Subcutaneous abdominal adipose tissue (tissue), 5 donors: ENCODE measurements around the gene PAM.

Source experiments
- H3K27ac ChIP-seq: one replicate; pipeline ENCODE4 v1.7.0; 2013; ENCODE audit warnings: low read depth, mild to moderate bottlenecking, inconsistent platforms, low read length, moderate library complexity
- H3K27me3 ChIP-seq, 5 donors: one replicate each; pipeline ENCODE4 v1.7.0; 2013; ENCODE audit warnings: low read length in 5 of 5, inconsistent platforms in 1 of 5; ENCODE audit not compliant: control insufficient read depth in 5 of 5, insufficient read depth in 4 of 5
- H3K36me3 ChIP-seq, 5 donors: one replicate each; pipeline ENCODE4 v1.7.0; 2013; ENCODE audit warnings: low read length in 5 of 5; ENCODE audit not compliant: control insufficient read depth in 5 of 5, insufficient read depth in 5 of 5
- H3K4me1 ChIP-seq, 5 donors: one replicate each; pipeline ENCODE4 v1.7.0; 2013; ENCODE audit warnings: low read length in 5 of 5, mild to moderate bottlenecking in 3 of 5, moderate library complexity in 1 of 5; ENCODE audit not compliant: control insufficient read depth in 5 of 5, insufficient read depth in 5 of 5
- H3K4me3 ChIP-seq, 5 donors: one replicate each; pipeline ENCODE4 v1.7.0; 2013; ENCODE audit warnings: low read length in 5 of 5, low read depth in 1 of 5
- H3K9ac ChIP-seq, 5 donors: one replicate each; pipeline ENCODE4 v1.7.0; 2013; ENCODE audit warnings: low read length in 5 of 5, mild to moderate bottlenecking in 4 of 5, moderate library complexity in 3 of 5
- H3K9me3 ChIP-seq, 5 donors: one replicate each; pipeline ENCODE4 v1.7.0; 2013; ENCODE audit warnings: low read length in 5 of 5; ENCODE audit not compliant: control insufficient read depth in 5 of 5
- donor health status: healthy.
- donor health status: healthy.
- donor health status: healthy.
- donor health status: healthy.
- donor health status: healthy.

PAM gene

DNA sequence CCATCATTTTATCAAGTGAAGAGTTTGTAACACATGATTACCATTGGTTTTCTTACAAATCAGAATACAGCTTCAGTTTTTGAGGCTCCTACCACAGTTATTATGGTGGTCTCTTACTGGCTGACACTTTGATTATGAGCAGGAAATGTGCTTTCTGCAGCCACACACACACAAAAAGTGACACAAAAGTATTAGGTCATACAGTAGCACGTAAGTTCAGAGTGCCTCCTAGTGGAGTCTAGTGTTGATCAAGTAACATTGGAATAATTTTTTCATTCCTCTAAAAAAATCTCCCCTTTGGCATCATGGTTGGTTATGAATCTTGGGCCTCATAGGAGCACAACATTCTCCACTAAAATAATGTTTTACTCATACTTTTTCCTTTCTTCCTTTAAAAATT is 37.6 kb downstream of the PAM start:
- Histone ChIP-seq H3K9me3 (no peaks in the 10 kb centered on the region), H3K9ac (no peak overlapping the region), H3K36me3 (no peaks in the 10 kb centered on the region), H3K27me3 (no peaks in the 10 kb centered on the region), H3K27ac (no peak overlapping the region), H3K4me1 (peaks cover 0 to 5% (median 0%) of the 10 kb centered on the region in 5 donors), H3K4me3 (no peak overlapping the region)

DNA sequence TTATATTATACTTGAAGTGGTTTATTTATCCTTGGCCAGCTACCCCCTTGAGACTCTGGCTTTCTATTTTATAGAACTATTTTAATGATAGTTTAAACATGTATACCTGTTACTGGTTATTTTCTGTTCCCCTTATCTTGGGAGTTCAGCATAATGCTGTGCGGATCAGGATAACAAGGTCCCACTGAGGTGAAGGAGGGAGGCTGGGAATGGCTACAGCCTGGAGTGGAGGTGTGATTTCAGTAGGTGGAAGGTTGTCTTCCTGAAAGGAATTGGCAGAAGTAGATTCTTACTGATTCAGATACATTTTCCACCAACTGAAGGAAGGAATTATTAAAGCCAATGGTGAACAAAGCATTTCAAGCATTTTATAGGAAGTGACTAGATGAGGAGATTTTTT is 38.9 kb downstream of the PAM start:
- Histone ChIP-seq H3K27me3 (no peaks in the 10 kb centered on the region), H3K4me1 (peaks cover 0 to 5% (median 2%) of the 10 kb centered on the region in 5 donors), H3K36me3 (no peaks in the 10 kb centered on the region), H3K4me3 (no peak overlapping the region), H3K9ac (no peak overlapping the region), H3K9me3 (no peaks in the 10 kb centered on the region), H3K27ac (no peak overlapping the region)

GRCh38 chr5:102794677-102795331 is 39.7 kb downstream of the PAM start:
- peaks cover 0 to 7% (median 3%) of the 10 kb centered on the region in 5 donors for H3K4me1 ChIP-seq
- no peaks in the 10 kb centered on the region for H3K9me3 ChIP-seq
- no peak overlapping the region for H3K27ac ChIP-seq
- H3K9ac ChIP-seq: no peak overlapping the region
- no peaks in the 10 kb centered on the region for H3K36me3 ChIP-seq
- no peaks in the 10 kb centered on the region for H3K27me3 ChIP-seq
- H3K4me3 ChIP-seq: no peak overlapping the region

DNA sequence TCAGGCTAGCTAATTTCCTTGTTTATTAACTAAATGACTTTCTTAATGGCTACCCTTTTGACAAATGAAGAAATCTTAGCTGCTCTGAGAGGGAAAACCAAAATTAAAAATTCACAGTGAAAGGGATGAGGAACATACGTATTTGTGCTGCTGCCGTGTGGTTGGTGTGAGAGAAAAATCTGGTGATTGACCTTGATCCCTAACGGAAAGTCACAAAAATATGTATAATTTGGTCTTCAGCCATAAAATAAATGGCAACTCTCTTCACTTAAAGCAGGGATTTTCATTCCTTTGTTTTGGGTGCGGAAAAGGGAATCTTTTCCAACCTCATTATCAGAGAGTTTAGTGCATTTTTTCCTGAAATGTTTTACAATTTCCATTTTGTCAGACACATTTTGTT is 40.4 kb downstream of the PAM start:
- peaks cover 0 to 7% (median 3%) of the 10 kb centered on the region in 5 donors for H3K4me1 ChIP-seq
- H3K36me3 ChIP-seq: no peaks in the 10 kb centered on the region
- no peaks in the 10 kb centered on the region for H3K27me3 ChIP-seq
- no peak overlapping the region for H3K27ac ChIP-seq
- H3K9ac ChIP-seq: no peak overlapping the region
- no peaks in the 10 kb centered on the region for H3K9me3 ChIP-seq
- H3K4me3 ChIP-seq: no peak overlapping the region

DNA sequence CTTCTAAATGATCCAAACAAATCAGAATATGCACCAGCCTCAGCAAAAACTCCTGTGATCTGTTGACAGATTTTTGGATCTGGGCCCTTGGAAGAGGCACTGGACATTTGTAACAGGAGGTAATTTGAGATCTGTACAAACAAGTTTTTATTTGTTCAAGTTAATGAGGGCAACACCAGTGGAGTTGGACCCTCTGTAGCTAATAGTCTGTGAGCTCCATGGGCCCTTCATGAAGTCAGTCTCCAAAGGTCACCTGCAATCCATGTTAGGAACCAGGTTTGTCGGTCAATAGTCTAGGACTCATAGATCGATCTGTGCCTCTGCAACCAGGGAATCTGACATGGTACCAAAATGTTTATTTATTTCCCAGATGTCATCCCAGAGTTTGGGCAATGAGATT is 40.9 kb downstream of the PAM start:
- Histone ChIP-seq H3K36me3 (no peaks in the 10 kb centered on the region), H3K9me3 (no peaks in the 10 kb centered on the region), H3K4me3 (no peak overlapping the region), H3K27me3 (no peaks in the 10 kb centered on the region), H3K4me1 (peaks cover 0 to 7% (median 5%) of the 10 kb centered on the region in 5 donors), H3K27ac (no peak overlapping the region), H3K9ac (no peak overlapping the region)

DNA sequence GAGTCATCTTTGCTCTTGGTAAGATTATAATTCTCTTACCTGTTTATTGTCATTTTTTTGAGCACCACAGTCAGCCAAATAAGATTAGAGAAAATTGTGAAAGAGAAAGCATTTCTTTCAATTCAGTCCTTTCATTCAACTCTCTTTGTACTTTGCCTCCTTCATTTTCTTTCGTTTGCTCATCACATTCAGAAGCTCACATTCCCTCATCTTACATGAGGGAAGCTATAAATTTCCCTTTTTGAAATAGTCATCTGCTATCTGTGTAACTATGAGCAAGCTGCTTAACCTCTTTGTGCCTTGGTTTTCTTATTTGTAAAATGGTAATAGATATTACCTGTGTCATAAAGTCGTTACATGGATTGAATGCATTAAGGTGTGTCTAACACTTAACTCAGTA is 41.4 kb downstream of the PAM start:
- Histone ChIP-seq H3K4me1 (peaks cover 0 to 7% (median 5%) of the 10 kb centered on the region in 5 donors), H3K27me3 (no peaks in the 10 kb centered on the region), H3K9ac (no peak overlapping the region), H3K27ac (no peak overlapping the region), H3K4me3 (no peak overlapping the region), H3K9me3 (no peaks in the 10 kb centered on the region), H3K36me3 (no peaks in the 10 kb centered on the region)

DNA sequence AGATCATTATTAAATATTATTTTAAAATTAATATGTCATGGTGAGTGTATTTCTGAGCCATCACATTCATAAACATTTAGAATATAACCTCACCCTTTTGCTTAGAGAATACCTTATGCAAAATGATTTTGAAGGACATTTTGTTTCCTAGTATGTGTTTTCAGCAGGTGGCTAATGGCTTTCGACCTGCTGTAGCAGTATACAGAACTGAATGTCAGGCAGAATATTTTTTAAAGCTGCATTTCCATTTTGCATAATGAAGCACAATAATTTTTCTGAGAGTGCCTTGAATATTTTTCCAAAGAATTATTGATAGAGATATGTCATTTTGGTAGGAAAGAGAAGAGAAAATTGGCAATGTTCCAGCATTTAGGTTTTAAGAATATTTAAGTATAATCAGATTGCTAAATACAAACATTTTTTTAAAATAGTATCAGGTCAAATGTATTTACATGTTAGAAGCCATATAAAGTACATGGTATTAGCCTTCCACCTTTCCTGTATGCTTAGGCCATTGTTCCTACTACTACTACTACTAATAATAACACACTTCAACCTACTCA is 42.3 kb downstream of the PAM start:
- Histone ChIP-seq H3K9me3 (no peaks in the 10 kb centered on the region), H3K4me3 (no peak overlapping the region), H3K4me1 (peaks cover 0 to 7% (median 5%) of the 10 kb centered on the region in 5 donors), H3K36me3 (no peaks in the 10 kb centered on the region), H3K9ac (no peak overlapping the region), H3K27ac (no peak overlapping the region), H3K27me3 (no peaks in the 10 kb centered on the region)

DNA sequence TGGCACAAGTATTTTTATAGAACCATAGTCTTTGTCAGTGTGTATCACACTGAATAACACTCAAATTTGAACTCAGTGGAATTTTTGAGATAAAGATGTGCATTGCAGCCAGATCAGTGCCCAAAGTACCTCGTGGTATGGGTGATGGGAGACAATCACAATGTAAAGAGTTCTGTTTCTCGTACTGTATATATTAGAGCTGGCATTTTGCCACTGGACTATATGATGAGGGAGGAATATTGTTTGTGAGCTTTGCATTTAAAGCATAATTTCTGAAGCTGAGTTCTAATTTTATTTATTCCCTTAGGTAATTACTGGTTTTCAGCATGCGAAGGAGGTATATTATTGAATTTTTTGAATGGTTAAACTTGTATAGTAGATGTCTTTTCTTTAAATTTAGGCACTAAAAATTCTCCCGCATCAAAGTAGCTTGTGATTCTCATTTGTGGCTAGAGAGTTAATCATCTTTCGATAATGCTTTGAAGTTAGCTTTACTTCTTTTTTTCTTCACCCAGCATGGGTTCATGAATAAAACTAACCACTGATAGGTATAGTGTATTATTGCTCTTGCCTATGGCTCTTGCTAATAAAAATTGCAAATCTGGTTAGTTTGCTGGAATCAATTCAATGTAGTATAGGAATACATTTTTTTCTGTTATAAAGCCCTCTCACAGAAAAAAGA is 43.1 kb downstream of the PAM start:
- no peaks in the 10 kb centered on the region for H3K9me3 ChIP-seq
- H3K9ac ChIP-seq: no peak overlapping the region
- no peak overlapping the region for H3K27ac ChIP-seq
- H3K27me3 ChIP-seq: no peaks in the 10 kb centered on the region
- no peaks in the 10 kb centered on the region for H3K36me3 ChIP-seq
- no peak overlapping the region for H3K4me3 ChIP-seq
- H3K4me1 ChIP-seq: peaks cover 0 to 7% (median 2%) of the 10 kb centered on the region in 5 donors

DNA sequence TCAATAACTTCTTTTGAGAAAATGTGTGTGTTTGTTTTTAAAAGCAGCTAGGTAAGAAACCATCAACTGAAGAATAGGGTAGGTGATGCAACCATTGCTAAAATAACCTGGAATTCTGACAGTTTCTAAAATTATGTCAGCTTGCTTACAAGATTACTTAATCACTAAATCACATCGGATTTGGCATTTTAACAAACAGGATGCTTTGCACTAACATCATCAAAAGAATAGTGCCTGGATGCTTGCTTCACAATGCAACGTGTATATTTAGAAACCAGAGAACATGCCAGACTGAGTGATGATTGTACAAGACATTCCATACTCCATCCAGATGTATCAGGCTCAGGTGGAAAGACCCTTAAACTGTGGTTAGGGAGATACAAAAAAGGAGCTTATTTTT is 43.9 kb downstream of the PAM start:
- no peaks in the 10 kb centered on the region for H3K9me3 ChIP-seq
- H3K27ac ChIP-seq: no peak overlapping the region
- no peak overlapping the region for H3K4me3 ChIP-seq
- H3K27me3 ChIP-seq: no peaks in the 10 kb centered on the region
- no peaks in the 10 kb centered on the region for H3K36me3 ChIP-seq
- peaks cover 0 to 7% (median 2%) of the 10 kb centered on the region in 5 donors for H3K4me1 ChIP-seq
- H3K9ac ChIP-seq: no peak overlapping the region

DNA sequence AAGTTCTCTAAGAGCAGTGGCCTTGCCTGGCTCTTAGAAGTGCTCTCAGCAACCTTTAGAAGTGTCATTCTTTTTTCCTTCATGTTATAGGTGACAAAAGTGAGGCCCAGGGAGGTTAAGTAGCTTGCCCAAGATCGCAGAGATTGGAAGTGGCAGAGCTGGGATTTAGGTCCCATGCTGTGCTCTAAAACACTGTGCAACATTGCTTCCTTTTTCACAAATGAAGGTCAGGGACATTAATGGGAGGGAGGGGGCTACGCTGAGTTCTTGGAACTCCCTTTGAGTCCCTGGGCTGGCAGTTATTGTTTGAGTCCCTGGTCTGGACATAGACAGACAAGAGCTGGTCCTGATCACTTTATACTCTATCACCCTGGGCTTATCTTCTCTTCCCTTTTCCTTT is 45.3 kb downstream of the PAM start:
- Histone ChIP-seq H3K27me3 (no peaks in the 10 kb centered on the region), H3K4me3 (no peak overlapping the region), H3K36me3 (no peaks in the 10 kb centered on the region), H3K9me3 (no peaks in the 10 kb centered on the region), H3K9ac (no peak overlapping the region), H3K27ac (no peak overlapping the region), H3K4me1 (peaks cover 0 to 7% (median 2%) of the 10 kb centered on the region in 5 donors)
